GM15510 (cell line): ENCODE measurements around the gene NDOR1.

Experiments used
- POLR2A ChIP-seq: IDR thresholded peaks from 3 replicates; pipeline ENCODE4 v1.6.1; 2011; ENCODE audit warnings: borderline replicate concordance; ENCODE audit not compliant: insufficient read length; ENCODE audit errors: extremely low read depth

Gene NDOR1

GRCh38 chr9:137164370-137165249 is 40.9 kb upstream of the NDOR1 start:
- TF ChIP-seq POLR2A: no peak

- TF ChIP-seq POLR2A: no peak
Measured at GRCh38 chr9:137165250-137165836, 40.2 kb upstream of the NDOR1 start.

GRCh38 chr9:137166380-137167229 is 38.9 kb upstream of the NDOR1 start:
- no peak for TF ChIP-seq POLR2A

- no peak for TF ChIP-seq POLR2A
Measured at GRCh38 chr9:137167277-137167746, 38.2 kb upstream of the NDOR1 start.

- no peak for TF ChIP-seq POLR2A
Measured at GRCh38 chr9:137167747-137168572, 37.5 kb upstream of the NDOR1 start.

- no peak for TF ChIP-seq POLR2A
Measured at GRCh38 chr9:137168573-137168903, 37.0 kb upstream of the NDOR1 start.

- no peak for TF ChIP-seq POLR2A
Measured at GRCh38 chr9:137168904-137169856, 36.3 kb upstream of the NDOR1 start.

GRCh38 chr9:137169896-137170358 is 35.6 kb upstream of the NDOR1 start, which contains the start of gene LRRC26:
LRRC26 (minus strand) TSS chr9:137170051; CDS start chr9:137169943, 108 bp downstream.
- TF ChIP-seq POLR2A: no peak

- no peak for TF ChIP-seq POLR2A
Measured at GRCh38 chr9:137170486-137171148, 34.9 kb upstream of the NDOR1 start.

GRCh38 chr9:137171149-137171900 is 34.2 kb upstream of the NDOR1 start:
- no peak for TF ChIP-seq POLR2A

- TF ChIP-seq POLR2A: no peak
Measured at GRCh38 chr9:137172901-137173795, 32.4 kb upstream of the NDOR1 start.
